ENCODE data around the gene TRAPPC14. TPM values are rescaled to one million over a fixed set of nuclear protein-coding genes. Genes with fewer than 3 reads are reported as not detected.
A peak's percentile ranks its signal among the peaks of the same experiment; 100 is the strongest.

The TRAPPC14 gene
- total and polyA plus RNA-seq, 9 of the 15 experiments (the other 6 are each of a cell fraction or from before 2014, with no cell fraction given) = 0.42 to 45.9 (median 18.2) TPM

DNA sequence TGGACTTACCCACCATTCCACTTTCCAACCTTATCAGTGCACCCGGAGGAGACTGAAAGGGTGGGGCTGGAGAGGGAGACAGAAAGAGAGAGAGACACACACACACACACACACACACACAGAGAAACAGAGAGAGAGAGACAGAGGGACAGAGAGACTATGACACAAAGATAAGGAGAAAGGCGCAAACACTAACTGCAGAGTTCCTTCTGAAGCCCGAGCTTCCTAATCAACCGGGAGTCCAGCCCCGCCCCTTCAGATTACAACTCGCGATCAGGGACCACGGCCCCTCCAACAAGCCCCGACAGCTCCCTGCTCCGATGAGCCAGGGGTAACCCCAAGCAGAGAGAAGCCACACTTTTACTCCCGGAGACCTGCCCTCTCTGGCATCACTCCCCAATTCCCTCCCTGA, 9.4 kb upstream of the TRAPPC14 start (continued):
- peak in 1 of 2 experiments; percentile 52; a peak in 1 of 4 replicates for TF ChIP-seq ZNF318 (IDR thresholded peaks at IDR 0.05; ENCODE audit: borderline replicate concordance in 1 of 2, low read depth in 1 of 2)
- no peak for TF ChIP-seq POU5F1 (IDR thresholded peaks at IDR 0.05; ENCODE audit: borderline replicate concordance, low read depth, low read length, partially characterized antibody)
- TF ChIP-seq TBL1XR1 (IDR thresholded peaks at IDR 0.05; ENCODE audit: low read length in 2 of 2) = peak; percentile 50 to 87; a peak in 3 of 4 replicates
- TF ChIP-seq, protein P1, sequence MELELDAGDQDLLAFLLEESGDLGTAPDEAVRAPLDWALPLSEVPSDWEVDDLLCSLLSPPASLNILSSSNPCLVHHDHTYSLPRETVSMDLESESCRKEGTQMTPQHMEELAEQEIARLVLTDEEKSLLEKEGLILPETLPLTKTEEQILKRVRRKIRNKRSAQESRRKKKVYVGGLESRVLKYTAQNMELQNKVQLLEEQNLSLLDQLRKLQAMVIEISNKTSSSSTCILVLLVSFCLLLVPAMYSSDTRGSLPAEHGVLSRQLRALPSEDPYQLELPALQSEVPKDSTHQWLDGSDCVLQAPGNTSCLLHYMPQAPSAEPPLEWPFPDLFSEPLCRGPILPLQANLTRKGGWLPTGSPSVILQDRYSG (tag; conservative IDR thresholded peaks at IDR 0.05; ENCODE audit: low read depth) = no peak
- TF ChIP-seq, protein P2, sequence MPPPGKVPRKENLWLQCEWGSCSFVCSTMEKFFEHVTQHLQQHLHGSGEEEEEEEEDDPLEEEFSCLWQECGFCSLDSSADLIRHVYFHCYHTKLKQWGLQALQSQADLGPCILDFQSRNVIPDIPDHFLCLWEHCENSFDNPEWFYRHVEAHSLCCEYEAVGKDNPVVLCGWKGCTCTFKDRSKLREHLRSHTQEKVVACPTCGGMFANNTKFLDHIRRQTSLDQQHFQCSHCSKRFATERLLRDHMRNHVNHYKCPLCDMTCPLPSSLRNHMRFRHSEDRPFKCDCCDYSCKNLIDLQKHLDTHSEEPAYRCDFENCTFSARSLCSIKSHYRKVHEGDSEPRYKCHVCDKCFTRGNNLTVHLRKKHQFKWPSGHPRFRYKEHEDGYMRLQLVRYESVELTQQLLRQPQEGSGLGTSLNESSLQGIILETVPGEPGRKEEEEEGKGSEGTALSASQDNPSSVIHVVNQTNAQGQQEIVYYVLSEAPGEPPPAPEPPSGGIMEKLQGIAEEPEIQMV (tag; conservative IDR thresholded peaks at IDR 0.05; ENCODE audit: low read depth) = no peak
- TF ChIP-seq TAL1 (IDR thresholded peaks at IDR 0.05) = peak; percentile 63
- TF ChIP-seq JUNB (CRISPR knock-in tag; conservative IDR thresholded peaks at IDR 0.05) = no peak
- no peak for TF ChIP-seq CEBPG (CRISPR knock-in tag; IDR thresholded peaks at IDR 0.05)
- TF ChIP-seq CEBPG (tag; conservative IDR thresholded peaks at IDR 0.05 in 1 of 2, IDR thresholded peaks at IDR 0.05 in 1 of 2) = no peak
- TF ChIP-seq ZNF239 (CRISPR knock-in tag; IDR thresholded peaks at IDR 0.05) = peak; percentile 89
- no peak for TF ChIP-seq KLF16 (IDR thresholded peaks at IDR 0.05)
- TF ChIP-seq XRCC4 (IDR thresholded peaks at IDR 0.05; ENCODE audit: extremely low read depth, insufficient read depth, insufficient read length) = no peak
- no peak for TF ChIP-seq NFIX (CRISPR knock-in tag; IDR thresholded peaks at IDR 0.05; ENCODE audit: low read depth)
- TF ChIP-seq ZNF79 (CRISPR knock-in tag; IDR thresholded peaks at IDR 0.05; ENCODE audit: low read depth) = no peak
- TF ChIP-seq THRAP3 (IDR thresholded peaks at IDR 0.05; ENCODE audit: borderline replicate concordance) = no peak; the same call in 1 of the 2 replicates
- TF ChIP-seq, protein P3, sequence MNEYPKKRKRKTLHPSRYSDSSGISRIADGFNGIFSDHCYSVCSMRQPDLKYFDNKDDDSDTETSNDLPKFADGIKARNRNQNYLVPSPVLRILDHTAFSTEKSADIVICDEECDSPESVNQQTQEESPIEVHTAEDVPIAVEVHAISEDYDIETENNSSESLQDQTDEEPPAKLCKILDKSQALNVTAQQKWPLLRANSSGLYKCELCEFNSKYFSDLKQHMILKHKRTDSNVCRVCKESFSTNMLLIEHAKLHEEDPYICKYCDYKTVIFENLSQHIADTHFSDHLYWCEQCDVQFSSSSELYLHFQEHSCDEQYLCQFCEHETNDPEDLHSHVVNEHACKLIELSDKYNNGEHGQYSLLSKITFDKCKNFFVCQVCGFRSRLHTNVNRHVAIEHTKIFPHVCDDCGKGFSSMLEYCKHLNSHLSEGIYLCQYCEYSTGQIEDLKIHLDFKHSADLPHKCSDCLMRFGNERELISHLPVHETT (CRISPR knock-in tag; conservative IDR thresholded peaks at IDR 0.05 in 1 of 2, IDR thresholded peaks at IDR 0.05 in 1 of 2) = no peak; a peak in 1 of 4 replicates
